Measurements from ENCODE around the gene VPS37B. TPM values are rescaled to one million over a fixed set of nuclear protein-coding genes. Genes with fewer than 3 reads are reported as not detected.

Gene VPS37B
- total and polyA plus RNA-seq, 5 donors: 17.9 to 22.2 (median 19.3) TPM

- peak in 2 of 3 donors; percentile 13 to 58 for DNase-seq
- no peak overlapping the region for H3K27ac ChIP-seq (ENCODE audit: low read length)
- H3K27me3 ChIP-seq (ENCODE audit: control insufficient read depth, insufficient read depth): no peaks in the 10 kb centered on the region
- no peaks in the 10 kb centered on the region for H3K9me3 ChIP-seq (ENCODE audit: control insufficient read depth, low read length)
- ATAC-seq: no peak
- H3K4me3 ChIP-seq (ENCODE audit: low read length): no peak overlapping the region
- 59% methylated on average over 12 of the region's 12 CpGs for WGBS
- peaks cover under 1% of the 10 kb centered on the region for H3K4me1 ChIP-seq (ENCODE audit: control insufficient read depth, insufficient read depth, low read length)
- intact Hi-C loops (cut with DNase I): loop anchor here in 2 of 4 donors (5.0 to 10.0 kb wide), 2 partner anchors 89 to 372 kb away; partner anchors contain the start of genes MPHOSPH9 (in 1 of the 2) and MTRFR (in 1 of the 2)
Measured at GRCh38 chr12:122862872-122863701, 32.8 kb downstream of the VPS37B start.

GRCh38 chr12:122862110-122862634, 33.8 kb downstream of the VPS37B start:
- Histone ChIP-seq H3K27me3 (ENCODE audit: control insufficient read depth, insufficient read depth) (no peaks in the 10 kb centered on the region), H3K27ac (ENCODE audit: low read length) (peak overlapping the region; percentile 3), H3K9me3 (ENCODE audit: control insufficient read depth, low read length) (no peaks in the 10 kb centered on the region), H3K4me1 (ENCODE audit: control insufficient read depth, insufficient read depth, low read length) (no peaks in the 10 kb centered on the region), H3K4me3 (ENCODE audit: low read length) (no peak overlapping the region)
- no peak for ATAC-seq
- peak; percentile 12 to 63 (median 47) for DNase-seq
- 55% methylated on average over 20 of the region's 20 CpGs for WGBS
- intact Hi-C loops (cut with DNase I): loop anchor here in 2 of 4 donors (5.0 to 10.0 kb wide), 2 partner anchors 90 to 373 kb away; partner anchors contain the start of genes MPHOSPH9 (in 1 of the 2) and MTRFR (in 1 of the 2)

GRCh38 chr12:122861587-122861970, 34.3 kb downstream of the VPS37B start:
- Histone ChIP-seq H3K27me3 (ENCODE audit: control insufficient read depth, insufficient read depth) (no peaks in the 10 kb centered on the region), H3K4me3 (ENCODE audit: low read length) (no peak overlapping the region), H3K4me1 (ENCODE audit: control insufficient read depth, insufficient read depth, low read length) (no peaks in the 10 kb centered on the region), H3K9me3 (ENCODE audit: control insufficient read depth, low read length) (no peaks in the 10 kb centered on the region), H3K27ac (ENCODE audit: low read length) (no peak overlapping the region)
- ATAC-seq: no peak
- 68% methylated on average over 5 of the region's 5 CpGs for WGBS
- DNase-seq: peak; percentile 8 to 56 (median 53)
- intact Hi-C loops (cut with DNase I): loop anchor here in 3 of 4 donors (2.0 to 10.0 kb wide), 3 partner anchors 91 to 373 kb away; partner anchors contain the start of genes MPHOSPH9 (in 1 of the 3) and MTRFR (in 1 of the 3)

GRCh38 chr12:122860854-122861586, 34.9 kb downstream of the VPS37B start:
- Histone ChIP-seq H3K4me3 (ENCODE audit: low read length) (no peak overlapping the region), H3K9me3 (ENCODE audit: control insufficient read depth, low read length) (no peaks in the 10 kb centered on the region), H3K4me1 (ENCODE audit: control insufficient read depth, insufficient read depth, low read length) (no peaks in the 10 kb centered on the region), H3K27me3 (ENCODE audit: control insufficient read depth, insufficient read depth) (no peaks in the 10 kb centered on the region), H3K27ac (ENCODE audit: low read length) (no peak overlapping the region)
- 81% methylated on average over 23 of the region's 23 CpGs for WGBS
- DNase-seq (peak; percentile 23 to 65 (median 53)), ATAC-seq (peak in 1 of 2 donors; percentile 0)
- intact Hi-C loops (cut with DNase I): loop anchor here in 3 of 4 donors (1.0 to 10.0 kb wide), 4 partner anchors 91 to 374 kb away; partner anchors contain the start of genes MPHOSPH9 (in 1 of the 3) and MTRFR (in 1 of the 3)

GRCh38 chr12:122860040-122860853, 35.7 kb downstream of the VPS37B start:
- no peaks in the 10 kb centered on the region for H3K27me3 ChIP-seq (ENCODE audit: control insufficient read depth, insufficient read depth)
- intact Hi-C loops (cut with DNase I): loop anchor here in 3 of 4 donors (1.0 to 10.0 kb wide), 4 partner anchors 92 to 375 kb away; partner anchors contain the start of genes MPHOSPH9 (in 1 of the 3) and MTRFR (in 1 of the 3)
- ATAC-seq: peak; percentile 65 to 76
- 35% methylated on average over 28 of the region's 28 CpGs for WGBS
- H3K9me3 ChIP-seq (ENCODE audit: control insufficient read depth, low read length): no peaks in the 10 kb centered on the region
- DNase-seq: peak; percentile 88 to 94 (median 94)
- no peaks in the 10 kb centered on the region for H3K4me1 ChIP-seq (ENCODE audit: control insufficient read depth, insufficient read depth, low read length)
- no peak overlapping the region for H3K27ac ChIP-seq (ENCODE audit: low read length)
- H3K4me3 ChIP-seq (ENCODE audit: low read length): no peak overlapping the region

- H3K4me3 ChIP-seq (ENCODE audit: low read length): no peak overlapping the region
- H3K9me3 ChIP-seq (ENCODE audit: control insufficient read depth, low read length): no peaks in the 10 kb centered on the region
- ATAC-seq (peak in 1 of 2 donors; percentile 1), DNase-seq (peak in 2 of 3 donors; percentile 40 to 62)
- no peaks in the 10 kb centered on the region for H3K27me3 ChIP-seq (ENCODE audit: control insufficient read depth, insufficient read depth)
- 80% methylated on average over 26 of the region's 26 CpGs for WGBS
- H3K27ac ChIP-seq (ENCODE audit: low read length): no peak overlapping the region
- intact Hi-C loops (cut with DNase I): loop anchor here (1.0 to 10.0 kb wide), 5 partner anchors 89 to 375 kb away; partner anchors contain the start of genes MPHOSPH9 (in 1 of the 4) and MTRFR (in 1 of the 4)
- H3K4me1 ChIP-seq (ENCODE audit: control insufficient read depth, insufficient read depth, low read length): no peaks in the 10 kb centered on the region
Measured at GRCh38 chr12:122859303-122860039, 36.5 kb downstream of the VPS37B start.

- Histone ChIP-seq H3K4me3 (ENCODE audit: low read length) (no peak overlapping the region), H3K27me3 (ENCODE audit: control insufficient read depth, insufficient read depth) (no peaks in the 10 kb centered on the region), H3K9me3 (ENCODE audit: control insufficient read depth, low read length) (no peaks in the 10 kb centered on the region), H3K27ac (ENCODE audit: low read length) (no peak overlapping the region), H3K4me1 (ENCODE audit: control insufficient read depth, insufficient read depth, low read length) (peaks cover 2% of the 10 kb centered on the region)
- WGBS: 87% methylated on average over 22 of the region's 22 CpGs
- intact Hi-C loops (cut with DNase I): loop anchor here in 1 of 4 donors (2.0 kb wide), 1 partner anchor 90 kb away; no protein-coding TSS in a partner anchor
- ATAC-seq: no peak
- peak in 2 of 3 donors; percentile 41 to 63 for DNase-seq
Measured at GRCh38 chr12:122858591-122859302, 37.2 kb downstream of the VPS37B start.

GRCh38 chr12:122858171-122858570, 37.8 kb downstream of the VPS37B start:
- no peaks in the 10 kb centered on the region for H3K9me3 ChIP-seq (ENCODE audit: control insufficient read depth, low read length)
- intact Hi-C loops (cut with DNase I): loop anchor here in 1 of 4 donors (2.0 kb wide), 1 partner anchor 91 kb away; no protein-coding TSS in a partner anchor

More at GRCh38 chr12:122858171-122858570, 37.8 kb downstream of the VPS37B start:
- H3K4me1 ChIP-seq (ENCODE audit: control insufficient read depth, insufficient read depth, low read length): peaks cover 5% of the 10 kb centered on the region
- 88% methylated on average over 14 of the region's 14 CpGs for WGBS
- no peak overlapping the region for H3K4me3 ChIP-seq (ENCODE audit: low read length)
- no peaks in the 10 kb centered on the region for H3K27me3 ChIP-seq (ENCODE audit: control insufficient read depth, insufficient read depth)
- ATAC-seq (no peak), DNase-seq (peak in 2 of 3 donors; percentile 43 to 55)
- H3K27ac ChIP-seq (ENCODE audit: low read length): no peak overlapping the region
